Hepatocyte (in vitro differentiated cells): ENCODE measurements around the gene LY6G6F. TPM values are rescaled to one million over a fixed set of nuclear protein-coding genes. Genes with fewer than 3 reads are reported as not detected.

Source experiments
- DNase-seq: peaks from one replicate; pipeline ENCODE4 v3.0.0-alpha.2; 2016; ENCODE audit warnings: low spot score
- H2AFZ ChIP-seq: fragments of 200-600 bp; sonication (generic); 2 replicates; pipeline ENCODE4 v1.6.0; 2016; ENCODE audit warnings: antibody characterized with exemption, mild to moderate bottlenecking
- H3K27ac ChIP-seq: fragments of 200-600 bp; sonication (generic); 2 replicates; pipeline ENCODE4 v1.5.1; 2016; ENCODE audit warnings: mild to moderate bottlenecking
- H3K27me3 ChIP-seq: fragments of 200-600 bp; sonication (generic); 2 replicates; pipeline ENCODE4 v1.6.1; 2016
- H3K36me3 ChIP-seq: fragments of 200-600 bp; sonication (generic); replicated peaks from 2 replicates; pipeline ENCODE4 v1.5.1; 2016; ENCODE audit warnings: low read depth; ENCODE audit not compliant: insufficient read depth
- H3K4me1 ChIP-seq: fragments of 200-600 bp; sonication (generic); 2 replicates; pipeline ENCODE4 v1.5.1; 2016; ENCODE audit warnings: mild to moderate bottlenecking, moderate library complexity; ENCODE audit not compliant: insufficient read depth
- H3K4me2 ChIP-seq: fragments of 200-600 bp; sonication (generic); 2 replicates; pipeline ENCODE4 v1.6.0; 2016
- H3K4me3 ChIP-seq: fragments of 200-600 bp; sonication (generic); 2 replicates; pipeline ENCODE4 v1.5.1; 2016; ENCODE audit warnings: mild to moderate bottlenecking
- H3K79me2 ChIP-seq: fragments of 200-600 bp; sonication (generic); 2 replicates; pipeline ENCODE4 v1.6.0; 2017; ENCODE audit warnings: mild to moderate bottlenecking
- H3K9me2 ChIP-seq: fragments of 200-600 bp; sonication (generic); replicated peaks from 2 replicates; pipeline ENCODE4 v1.6.0; 2017; ENCODE audit warnings: mild to moderate bottlenecking; ENCODE audit not compliant: insufficient read depth
- H3K9me3 ChIP-seq: fragments of 200-600 bp; sonication (generic); 2 replicates; pipeline ENCODE4 v1.5.1; 2016; ENCODE audit warnings: low read depth, mild to moderate bottlenecking
- H4K20me1 ChIP-seq: fragments of 200-600 bp; sonication (generic); 2 replicates; pipeline ENCODE4 v1.6.0; 2016; ENCODE audit warnings: mild to moderate bottlenecking; ENCODE audit not compliant: insufficient read depth, poor library complexity, severe bottlenecking
- EZH2 ChIP-seq: fragments of 200-600 bp; sonication (generic); IDR thresholded peaks from 2 replicates; pipeline ENCODE4 v1.6.1; 2016; ENCODE audit warnings: antibody characterized with exemption, mild to moderate bottlenecking, borderline replicate concordance
- EZH2phosphoT487 ChIP-seq: fragments of 200-600 bp; sonication (generic); IDR thresholded peaks from one replicate; pipeline ENCODE4 v1.6.1; 2018; ENCODE audit warnings: antibody characterized with exemption, mild to moderate bottlenecking, low read depth, moderate library complexity; ENCODE audit not compliant: unreplicated experiment, severe bottlenecking
- WGBS: methylation state at CpG from one replicate; pipeline ENCODE4 v1.1.6; 2016; ENCODE audit warnings: low lambda C conversion rate; ENCODE audit errors: missing lambda C conversion rate; 5-methylcytosine and 5-hydroxymethylcytosine counted together
- polyA plus RNA-seq: library from polyadenylated mRNA; unstranded; fragments of >200 nt; fragmentation: Nextera tagmentation; extraction: Ambion mirVana; gene quantifications from 2 replicates; pipeline ENCODE4 v1.2.1, GENCODE V29; 2016
- total RNA-seq: library from RNA; depleted of rRNA; stranded (reverse); fragments of >200 nt; gene quantifications from 2 replicates; pipeline ENCODE4 v1.2.3, GENCODE V29; 2014
- TF ChIP-seq, protein P1 (sequence below): fragments of 200-600 bp; sonication (generic); IDR thresholded peaks from 2 replicates; pipeline ENCODE4 v1.5.1; 2016; ENCODE audit warnings: antibody characterized with exemption, mild to moderate bottlenecking; ENCODE audit not compliant: poor library complexity

Gene LY6G6F
- total and polyA plus RNA-seq, 2 experiments from 2014 or later, result not detected

DNA sequence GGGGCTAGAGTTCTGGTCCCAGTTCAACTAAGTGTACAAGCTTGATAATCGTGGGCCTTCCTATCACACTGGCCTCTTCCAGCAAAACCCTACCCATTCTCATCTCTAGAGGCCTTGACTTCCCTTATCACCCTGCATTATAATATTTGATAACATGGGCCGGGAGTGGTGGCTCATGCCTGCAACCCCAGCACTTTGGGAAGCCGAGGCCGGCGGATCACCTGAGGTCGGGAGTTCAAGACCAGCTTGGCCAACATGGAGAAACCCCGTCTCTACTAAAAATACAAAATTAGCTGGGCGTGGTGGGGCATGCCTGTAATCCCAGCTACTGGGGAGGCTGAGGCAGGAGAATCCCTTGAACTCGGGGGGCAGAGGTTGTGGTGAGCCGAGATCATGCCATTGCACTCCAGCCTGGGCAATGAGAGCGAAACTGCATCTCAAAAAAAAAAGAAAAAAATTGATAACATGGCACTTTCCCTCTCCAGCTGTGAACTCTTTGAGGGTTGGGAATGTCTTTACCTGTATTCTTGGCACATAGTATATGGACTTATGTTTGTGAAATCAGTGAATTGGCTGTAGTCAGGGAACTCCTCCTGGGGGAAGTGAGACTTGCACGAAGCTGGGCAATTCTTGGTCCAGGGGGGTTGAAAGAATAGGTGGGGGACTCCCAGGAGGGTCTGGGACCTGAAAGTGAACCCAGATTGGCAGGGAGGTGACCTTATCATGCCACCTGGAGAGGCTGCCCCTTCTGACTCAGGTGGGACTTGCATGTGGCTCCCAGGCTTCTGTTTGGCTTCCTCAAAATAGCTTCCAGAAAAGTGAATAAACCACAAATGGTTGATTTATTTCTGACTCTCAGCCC lies 45.2 kb upstream of the LY6G6F start:
- Histone ChIP-seq H3K36me3 (no peaks in the 10 kb centered on the region), H4K20me1 (peaks cover 13% of the 10 kb centered on the region), H2AFZ (no peak overlapping the region), H3K9me2 (no peaks in the 10 kb centered on the region), H3K9me3 (no peaks in the 10 kb centered on the region), H3K27me3 (no peaks in the 10 kb centered on the region), H3K79me2 (peaks cover 74% of the 10 kb centered on the region), H3K4me1 (peaks cover 34% of the 10 kb centered on the region), H3K27ac (peak overlapping the region; percentile 89), H3K4me2 (peak overlapping the region; percentile 97), H3K4me3 (peak overlapping the region; percentile 55)
- TF ChIP-seq EZH2, result no peak
- TF ChIP-seq, protein P1, sequence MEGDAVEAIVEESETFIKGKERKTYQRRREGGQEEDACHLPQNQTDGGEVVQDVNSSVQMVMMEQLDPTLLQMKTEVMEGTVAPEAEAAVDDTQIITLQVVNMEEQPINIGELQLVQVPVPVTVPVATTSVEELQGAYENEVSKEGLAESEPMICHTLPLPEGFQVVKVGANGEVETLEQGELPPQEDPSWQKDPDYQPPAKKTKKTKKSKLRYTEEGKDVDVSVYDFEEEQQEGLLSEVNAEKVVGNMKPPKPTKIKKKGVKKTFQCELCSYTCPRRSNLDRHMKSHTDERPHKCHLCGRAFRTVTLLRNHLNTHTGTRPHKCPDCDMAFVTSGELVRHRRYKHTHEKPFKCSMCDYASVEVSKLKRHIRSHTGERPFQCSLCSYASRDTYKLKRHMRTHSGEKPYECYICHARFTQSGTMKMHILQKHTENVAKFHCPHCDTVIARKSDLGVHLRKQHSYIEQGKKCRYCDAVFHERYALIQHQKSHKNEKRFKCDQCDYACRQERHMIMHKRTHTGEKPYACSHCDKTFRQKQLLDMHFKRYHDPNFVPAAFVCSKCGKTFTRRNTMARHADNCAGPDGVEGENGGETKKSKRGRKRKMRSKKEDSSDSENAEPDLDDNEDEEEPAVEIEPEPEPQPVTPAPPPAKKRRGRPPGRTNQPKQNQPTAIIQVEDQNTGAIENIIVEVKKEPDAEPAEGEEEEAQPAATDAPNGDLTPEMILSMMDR, result no peak
- no peak for TF ChIP-seq EZH2phosphoT487
- WGBS, result 93% methylated on average over 12 of the region's 12 CpGs
- DNase-seq, result no peak

- Histone ChIP-seq H3K79me2 (peaks cover 78% of the 10 kb centered on the region), H3K4me1 (peaks cover 34% of the 10 kb centered on the region), H3K27ac (no peak overlapping the region), H3K27me3 (no peaks in the 10 kb centered on the region), H3K9me3 (no peaks in the 10 kb centered on the region), H3K4me3 (no peak overlapping the region), H2AFZ (no peak overlapping the region), H4K20me1 (peaks cover 13% of the 10 kb centered on the region), H3K36me3 (no peaks in the 10 kb centered on the region), H3K9me2 (no peaks in the 10 kb centered on the region), H3K4me2 (no peak overlapping the region)
- TF ChIP-seq, protein P1, result no peak
- TF ChIP-seq EZH2phosphoT487 (no peak), EZH2 (no peak)
- no peak for DNase-seq
- WGBS, result 95% methylated on average over 12 of the region's 12 CpGs
Observed at GRCh38 chr6:31662124-31662723, 44.4 kb upstream of the LY6G6F start.

- no peak for DNase-seq
- Histone ChIP-seq H3K27ac (peak overlapping the region; percentile 93), H2AFZ (no peak overlapping the region), H3K36me3 (no peaks in the 10 kb centered on the region), H3K27me3 (no peaks in the 10 kb centered on the region), H3K4me2 (peak overlapping the region; percentile 81), H3K9me3 (no peaks in the 10 kb centered on the region), H3K4me1 (peaks cover 34% of the 10 kb centered on the region), H3K9me2 (no peaks in the 10 kb centered on the region), H4K20me1 (peaks cover 13% of the 10 kb centered on the region), H3K79me2 (peaks cover 78% of the 10 kb centered on the region), H3K4me3 (no peak overlapping the region)
- 72% methylated on average over 8 of the region's 9 CpGs for WGBS
- TF ChIP-seq, protein P1, result no peak
- TF ChIP-seq EZH2, result no peak
- TF ChIP-seq EZH2phosphoT487, result no peak
Observed at GRCh38 chr6:31663126-31663960, 43.3 kb upstream of the LY6G6F start.
